Gastroesophageal sphincter (tissue), 4 donors: Measurements from ENCODE around the gene ERG. TPM values are rescaled to one million over a fixed set of nuclear protein-coding genes. Genes with fewer than 3 reads are reported as not detected.

Experiments
- ATAC-seq: fragments of 150-250 bp; one replicate; pipeline ENCODE4 v1.9.1; 2016; ENCODE audit warnings: mild to moderate bottlenecking, moderate library complexity
- H3K27ac ChIP-seq, 4 donors: fragments of 200-600 bp; sonication (generic) in 3 of 4; 1 replicate in 3 of 4; 2 replicates in 1 of 4; pipeline ENCODE4 v1.5.1; 2016 to 2019
- H3K27me3 ChIP-seq: fragments of 200-600 bp; sonication (generic); one replicate; pipeline ENCODE4 v1.5.1; 2019
- H3K36me3 ChIP-seq, 2 donors: fragments of 200-600 bp; sonication (generic); one replicate each; pipeline ENCODE4 v1.5.1; 2019; ENCODE audit warnings: control low read depth in 1 of 2
- H3K4me1 ChIP-seq, 3 donors: fragments of 200-600 bp; sonication (generic); 1 replicate in 2 of 3; 2 replicates in 1 of 3; pipeline ENCODE4 v1.5.1; 2016 to 2019; ENCODE audit warnings: control low read depth in 2 of 3
- H3K4me3 ChIP-seq, 2 donors: fragments of 200-600 bp; sonication (generic); one replicate each; pipeline ENCODE4 v1.5.1; 2019; ENCODE audit warnings: mild to moderate bottlenecking in 1 of 2, moderate library complexity in 1 of 2
- H3K9me3 ChIP-seq, 3 donors: fragments of 200-600 bp; sonication (generic); one replicate each; pipeline ENCODE4 v1.5.1; 2017 to 2019; ENCODE audit warnings: control low read depth in 2 of 3
- CTCF ChIP-seq, 4 experiments: fragments of 200-600 bp in 2 of 4; fragments of 450-650 bp in 2 of 4; sonication (generic) in 1 of 4; IDR thresholded peaks; one replicate each; pipeline ENCODE4 v1.5.1; 2017 to 2019; ENCODE audit warnings: antibody characterized with exemption in 4 of 4, mild to moderate bottlenecking in 2 of 4, moderate library complexity in 2 of 4
- EP300 ChIP-seq: sonication (generic); formaldehyde crosslinking; IDR thresholded peaks from one replicate; pipeline ENCODE4 v1.6.1; 2017; ENCODE audit warnings: antibody characterized with exemption, mild to moderate bottlenecking
- POLR2A ChIP-seq, 2 donors: fragments of 450-650 bp; IDR thresholded peaks; one replicate each; pipeline ENCODE4 v1.6.1; 2017; ENCODE audit warnings: antibody characterized with exemption in 2 of 2, mild to moderate bottlenecking in 2 of 2, moderate library complexity in 1 of 2
- POLR2AphosphoS5 ChIP-seq: sonication (generic); formaldehyde crosslinking; IDR thresholded peaks from one replicate; pipeline ENCODE4 v1.6.1; 2017; ENCODE audit warnings: antibody characterized with exemption
- WGBS, 2 donors: methylation state at CpG; one replicate each; pipeline ENCODE4 v1.1.5; 2018; ENCODE audit warnings: low coverage in 1 of 2; 5-methylcytosine and 5-hydroxymethylcytosine counted together
- total RNA-seq, 4 donors: library from RNA; depleted of rRNA; stranded (reverse); fragments of >200 nt; gene quantifications; one replicate each; pipeline ENCODE4 v1.1.0, GENCODE V29; 2016

Gene ERG
- total RNA-seq, 4 donors from 2014 or later: 3.3 to 12.4 (median 10.9) TPM

GRCh38 chr21:38351176-38351959 lies 146.9 kb downstream of the ERG start:
- TF ChIP-seq POLR2A (IDR thresholded peaks at IDR 0.05) (no peak), EP300 (no peak), CTCF (IDR thresholded peaks at IDR 0.05) (no peak)
- Histone ChIP-seq H3K9me3 (no peaks in the 10 kb centered on the region), H3K27ac (no peak overlapping the region), H3K27me3 (peaks cover 30% of the 10 kb centered on the region), H3K4me1 (no peaks in the 10 kb centered on the region), H3K36me3 (no peaks in the 10 kb centered on the region), H3K4me3 (no peak overlapping the region)
- WGBS, 2 donors: 84 to 100% methylated on average over 1 to 5 of the region's 16 CpGs
- no peak for ATAC-seq

DNA sequence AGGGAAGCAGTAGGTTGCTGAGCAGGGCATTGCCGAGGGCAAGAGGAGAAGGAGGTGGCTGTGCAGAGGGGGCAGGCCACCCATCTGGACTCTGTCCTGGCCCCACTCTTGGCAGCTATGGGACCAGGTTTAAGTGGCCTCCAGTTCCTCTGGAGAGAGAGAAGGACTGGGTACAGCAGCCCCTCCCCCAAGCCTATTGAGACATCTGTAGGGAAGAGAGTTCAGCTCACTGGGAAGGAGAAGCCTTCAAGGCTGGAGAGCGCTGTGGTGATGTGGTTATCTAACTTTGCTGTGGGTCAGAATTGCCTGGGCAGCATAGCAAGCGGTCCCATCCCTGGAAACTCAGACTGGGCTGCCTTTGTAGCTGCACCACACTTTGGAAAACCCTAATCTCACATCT lies 147.6 kb downstream of the ERG start:
- Histone ChIP-seq H3K9me3 (no peaks in the 10 kb centered on the region), H3K27me3 (peaks cover 26% of the 10 kb centered on the region), H3K4me1 (no peaks in the 10 kb centered on the region), H3K36me3 (no peaks in the 10 kb centered on the region), H3K4me3 (no peak overlapping the region), H3K27ac (no peak overlapping the region)
- WGBS, 2 donors: 71 to 78% methylated on average over 1 to 2 of the region's 3 CpGs
- no peak for ATAC-seq
- TF ChIP-seq EP300 (no peak), POLR2AphosphoS5 (no peak), CTCF (IDR thresholded peaks at IDR 0.05) (no peak), POLR2A (IDR thresholded peaks at IDR 0.05) (no peak)

GRCh38 chr21:38349977-38350376 lies 148.3 kb downstream of the ERG start:
- Histone ChIP-seq H3K27ac (no peak overlapping the region), H3K36me3 (no peaks in the 10 kb centered on the region), H3K4me1 (no peaks in the 10 kb centered on the region), H3K27me3 (peaks cover 22% of the 10 kb centered on the region), H3K9me3 (no peaks in the 10 kb centered on the region), H3K4me3 (no peak overlapping the region)
- ATAC-seq: no peak
- TF ChIP-seq EP300: no peak
- TF ChIP-seq POLR2AphosphoS5: no peak
- no peak for TF ChIP-seq CTCF (IDR thresholded peaks at IDR 0.05)
- no peak for TF ChIP-seq POLR2A (IDR thresholded peaks at IDR 0.05)
- WGBS, 2 donors: 83 to 94% methylated on average over 1 to 2 of the region's 2 CpGs

DNA sequence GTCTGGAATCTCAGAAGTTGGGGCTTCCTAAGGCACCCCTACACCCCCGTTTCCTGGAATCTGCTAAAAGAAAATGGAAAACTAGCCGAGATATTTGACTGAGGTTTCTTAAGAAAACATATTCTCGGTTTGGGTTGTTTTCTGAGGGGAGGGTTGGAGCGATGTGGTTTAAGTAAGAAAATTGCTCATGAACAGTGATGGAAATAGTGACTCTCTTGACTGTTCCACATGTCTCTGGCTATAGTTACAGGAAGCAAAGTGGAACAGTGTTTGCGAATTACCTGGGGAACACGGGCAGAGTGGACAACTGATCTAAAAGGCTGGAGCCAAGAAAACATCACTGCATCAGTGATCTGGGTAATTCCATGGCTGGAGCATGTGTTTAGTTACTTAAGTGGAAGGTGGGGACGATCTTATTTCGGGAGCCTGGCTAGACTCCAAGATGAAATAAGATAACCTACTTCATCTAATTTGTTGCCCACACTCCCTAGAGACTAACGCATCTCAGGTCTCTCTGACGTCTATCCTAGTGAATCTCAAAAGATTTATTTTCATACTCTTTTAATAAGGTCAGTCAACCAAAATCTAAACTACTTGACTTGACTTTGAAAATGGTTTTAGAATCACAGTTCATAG lies 149.0 kb downstream of the ERG start:
- H3K9me3 ChIP-seq: no peaks in the 10 kb centered on the region
- no peak for TF ChIP-seq EP300
- no peak for TF ChIP-seq CTCF (IDR thresholded peaks at IDR 0.05)
- no peak for TF ChIP-seq POLR2AphosphoS5
- TF ChIP-seq POLR2A (IDR thresholded peaks at IDR 0.05): no peak
- no peak overlapping the region for H3K27ac ChIP-seq
- 56 to 62% methylated on average over 6 to 10 of the region's 10 CpGs for whole genome bisulfite sequencing, 2 donors
- H3K4me1 ChIP-seq: no peaks in the 10 kb centered on the region
- H3K4me3 ChIP-seq: no peak overlapping the region
- ATAC-seq: no peak
- peaks cover 24% of the 10 kb centered on the region for H3K27me3 ChIP-seq
- no peaks in the 10 kb centered on the region for H3K36me3 ChIP-seq

- Histone ChIP-seq H3K27me3 (peaks cover 16% of the 10 kb centered on the region), H3K4me3 (no peak overlapping the region), H3K4me1 (no peaks in the 10 kb centered on the region), H3K9me3 (no peaks in the 10 kb centered on the region), H3K36me3 (no peaks in the 10 kb centered on the region), H3K27ac (no peak overlapping the region)
- no peak for TF ChIP-seq EP300
- TF ChIP-seq CTCF (IDR thresholded peaks at IDR 0.05): no peak
- TF ChIP-seq POLR2A (IDR thresholded peaks at IDR 0.05): no peak
- TF ChIP-seq POLR2AphosphoS5: no peak
- no peak for ATAC-seq
- 77 to 82% methylated on average over 2 to 5 of the region's 5 CpGs for WGBS, 2 donors
Observed at GRCh38 chr21:38346286-38346685, 152.0 kb downstream of the ERG start.
